ENCODE data around the gene EXOSC10.
"Not testable (repeated sequence)": the region's sequence is repeated elsewhere in the genome, so short reads cannot be mapped to it uniquely, and the experiment has no call there.

The EXOSC10 gene

GRCh38 chr1:11045428-11046269, 54.0 kb downstream of the EXOSC10 start:
- Mint-ChIP-seq H3K4me1 (ENCODE audit: low read depth) (no peaks in the 10 kb centered on the region), H3K9me3 (ENCODE audit: low read depth) (no peaks in the 10 kb centered on the region), H3K36me3 (no peaks in the 10 kb centered on the region), H3K27me3 (no peaks in the 10 kb centered on the region), H3K27ac (no peak overlapping the region), H3K4me3 (no peak overlapping the region)

GRCh38 chr1:11044849-11045427, 54.7 kb downstream of the EXOSC10 start:
- no peaks in the 10 kb centered on the region for H3K27me3 Mint-ChIP-seq

GRCh38 chr1:11044086-11044848, 55.4 kb downstream of the EXOSC10 start:
- Mint-ChIP-seq H3K4me1 (ENCODE audit: low read depth) (no peaks in the 10 kb centered on the region), H3K36me3 (no peaks in the 10 kb centered on the region), H3K27ac (no peak overlapping the region), H3K9me3 (ENCODE audit: low read depth) (no peaks in the 10 kb centered on the region), H3K4me3 (no peak overlapping the region), H3K27me3 (no peaks in the 10 kb centered on the region)

More at GRCh38 chr1:11044849-11045427, 54.7 kb downstream of the EXOSC10 start:
- no peak overlapping the region for H3K27ac Mint-ChIP-seq
- H3K4me3 Mint-ChIP-seq = no peak overlapping the region
- H3K36me3 Mint-ChIP-seq = no peaks in the 10 kb centered on the region
- no peaks in the 10 kb centered on the region for H3K9me3 Mint-ChIP-seq (ENCODE audit: low read depth)
- no peaks in the 10 kb centered on the region for H3K4me1 Mint-ChIP-seq (ENCODE audit: low read depth)

GRCh38 chr1:11042995-11043874, 56.4 kb downstream of the EXOSC10 start:
- no peaks in the 10 kb centered on the region for H3K9me3 Mint-ChIP-seq (ENCODE audit: low read depth)
- no peaks in the 10 kb centered on the region for H3K4me1 Mint-ChIP-seq (ENCODE audit: low read depth)
- no peaks in the 10 kb centered on the region for H3K36me3 Mint-ChIP-seq
- H3K27me3 Mint-ChIP-seq = no peaks in the 10 kb centered on the region
- no peak overlapping the region for H3K27ac Mint-ChIP-seq
- no peak overlapping the region for H3K4me3 Mint-ChIP-seq

GRCh38 chr1:11042065-11042464, 57.6 kb downstream of the EXOSC10 start:
- no peaks in the 10 kb centered on the region for H3K27me3 Mint-ChIP-seq
- H3K27ac Mint-ChIP-seq = no peak overlapping the region
- no peaks in the 10 kb centered on the region for H3K36me3 Mint-ChIP-seq
- H3K9me3 Mint-ChIP-seq (ENCODE audit: low read depth) = no peaks in the 10 kb centered on the region
- peaks cover 8% of the 10 kb centered on the region for H3K4me1 Mint-ChIP-seq (ENCODE audit: low read depth)
- no peak overlapping the region for H3K4me3 Mint-ChIP-seq

GRCh38 chr1:11041048-11041447, 58.6 kb downstream of the EXOSC10 start:
- H3K27me3 Mint-ChIP-seq = no peaks in the 10 kb centered on the region
- no peak overlapping the region for H3K4me3 Mint-ChIP-seq
- no peaks in the 10 kb centered on the region for H3K36me3 Mint-ChIP-seq
- no peak overlapping the region for H3K27ac Mint-ChIP-seq
- peaks cover 8% of the 10 kb centered on the region for H3K4me1 Mint-ChIP-seq (ENCODE audit: low read depth)
- H3K9me3 Mint-ChIP-seq (ENCODE audit: low read depth) = no peaks in the 10 kb centered on the region

GRCh38 chr1:11040105-11040429, 59.6 kb downstream of the EXOSC10 start:
- H3K27ac Mint-ChIP-seq; H3K27me3 Mint-ChIP-seq; H3K9me3 Mint-ChIP-seq (ENCODE audit: low read depth); H3K4me1 Mint-ChIP-seq (ENCODE audit: low read depth); H3K4me3 Mint-ChIP-seq; H3K36me3 Mint-ChIP-seq: not testable (repeated sequence)

GRCh38 chr1:11039351-11040104, 60.1 kb downstream of the EXOSC10 start:
- Mint-ChIP-seq H3K9me3 (ENCODE audit: low read depth) (no peaks in the 10 kb centered on the region), H3K4me3 (no peak overlapping the region), H3K27ac (no peak overlapping the region), H3K27me3 (no peaks in the 10 kb centered on the region), H3K36me3 (no peaks in the 10 kb centered on the region), H3K4me1 (ENCODE audit: low read depth) (peaks cover 8% of the 10 kb centered on the region)

- no peak overlapping the region for H3K27ac Mint-ChIP-seq
- no peaks in the 10 kb centered on the region for H3K36me3 Mint-ChIP-seq
- no peak overlapping the region for H3K4me3 Mint-ChIP-seq
- no peaks in the 10 kb centered on the region for H3K27me3 Mint-ChIP-seq
- H3K4me1 Mint-ChIP-seq (ENCODE audit: low read depth) = peaks cover 8% of the 10 kb centered on the region
- no peaks in the 10 kb centered on the region for H3K9me3 Mint-ChIP-seq (ENCODE audit: low read depth)
Observed at GRCh38 chr1:11037740-11038182, 61.9 kb downstream of the EXOSC10 start.

- not testable (repeated sequence) for H3K9me3 Mint-ChIP-seq (ENCODE audit: low read depth); H3K27me3 Mint-ChIP-seq; H3K36me3 Mint-ChIP-seq; H3K4me3 Mint-ChIP-seq; H3K27ac Mint-ChIP-seq; H3K4me1 Mint-ChIP-seq (ENCODE audit: low read depth)
Observed at GRCh38 chr1:11037019-11037739, 62.5 kb downstream of the EXOSC10 start.

- H3K4me1 Mint-ChIP-seq (ENCODE audit: low read depth) = no peaks in the 10 kb centered on the region
- H3K27me3 Mint-ChIP-seq = no peaks in the 10 kb centered on the region
- H3K27ac Mint-ChIP-seq = peak overlapping the region; percentile 22
- no peak overlapping the region for H3K4me3 Mint-ChIP-seq
- H3K9me3 Mint-ChIP-seq (ENCODE audit: low read depth) = no peaks in the 10 kb centered on the region
- H3K36me3 Mint-ChIP-seq = no peaks in the 10 kb centered on the region
Observed at GRCh38 chr1:11031624-11032262, 67.9 kb downstream of the EXOSC10 start.

- no peaks in the 10 kb centered on the region for H3K27me3 Mint-ChIP-seq
- no peaks in the 10 kb centered on the region for H3K36me3 Mint-ChIP-seq
- H3K4me3 Mint-ChIP-seq = no peak overlapping the region
- no peak overlapping the region for H3K27ac Mint-ChIP-seq
- H3K9me3 Mint-ChIP-seq (ENCODE audit: low read depth) = no peaks in the 10 kb centered on the region
- peaks cover 4% of the 10 kb centered on the region for H3K4me1 Mint-ChIP-seq (ENCODE audit: low read depth)
Observed at GRCh38 chr1:11030865-11031264, 68.8 kb downstream of the EXOSC10 start.

GRCh38 chr1:11028018-11028417, 71.7 kb downstream of the EXOSC10 start:
- H3K9me3 Mint-ChIP-seq (ENCODE audit: low read depth) = no peaks in the 10 kb centered on the region
- peaks cover 17% of the 10 kb centered on the region for H3K4me1 Mint-ChIP-seq (ENCODE audit: low read depth)
- H3K36me3 Mint-ChIP-seq = no peaks in the 10 kb centered on the region
- H3K27me3 Mint-ChIP-seq = no peaks in the 10 kb centered on the region
- no peak overlapping the region for H3K4me3 Mint-ChIP-seq
- no peak overlapping the region for H3K27ac Mint-ChIP-seq

Data from activated naive CD8-positive, alpha-beta T cell (primary cell).